A549 (cell line): ENCODE data around the gene LHFPL2. TPM values are rescaled to one million over a fixed set of nuclear protein-coding genes. Genes with fewer than 3 reads are reported as not detected.
A peak's percentile ranks its signal among the peaks of the same experiment; 100 is the strongest.

ENCODE experiments used
- ATAC-seq, 2 experiments: fragments of 200-7000 bp in 1 of 2; fragments of >200 bp in 1 of 2; cut with Nextera tagmentation in 1 of 2; cut with Tn5 transposase in 1 of 2; 3 replicates each; pipeline versions ENCODE4 v1.8.0 to v1.9.1; 2018 to 2020; ENCODE audit warnings: mild to moderate bottlenecking in 1 of 2, moderate library complexity in 1 of 2
- CTCF ChIA-PET: fragments of 300-600 bp; sonication (Branson Sonifier 250); formaldehyde crosslinking; extraction: SDS; loops from one replicate; lab custom pipeline; 2021; ENCODE audit warnings: antibody characterized with exemption, inconsistent platforms; lab: Yijun Ruan, JAX
- POLR2A ChIA-PET: fragments of 350-600 bp; formaldehyde crosslinking; extraction: SDS; loops from one replicate; lab custom pipeline; 2021; ENCODE audit warnings: antibody characterized with exemption, inconsistent platforms; lab: Yijun Ruan, JAX
- DNase-seq, 2 experiments: peaks; one replicate each; pipeline versions ENCODE4 v3.0.0 to v3.0.0-alpha.2; 2011 to 2016; ENCODE audit warnings: low read depth in 1 of 2, low spot score in 1 of 2
- FAIRE-seq: peaks from 2 replicates; lab custom pipeline; 2011; peaks lifted over from hg19 to GRCh38; lab: Jason Lieb, UNC
- H3K27ac ChIP-seq, 2 experiments: fragments of >200 bp; sonication (Bioruptor Twin); formaldehyde crosslinking; 3 replicates each; pipeline ENCODE4 v1.5.1; 2016 to 2017
- H3K4me1 ChIP-seq: fragments of >200 bp; sonication (Bioruptor Twin); formaldehyde crosslinking; 3 replicates; pipeline ENCODE4 v1.6.1; 2016
- H3K4me2 ChIP-seq: fragments of >200 bp; sonication (Bioruptor Twin); formaldehyde crosslinking; 3 replicates; pipeline ENCODE4 v1.6.1; 2016
- H3K4me3 ChIP-seq: fragments of >200 bp; sonication (Bioruptor Twin); formaldehyde crosslinking; 3 replicates; pipeline ENCODE4 v1.5.1; 2016
- H3K9me3 ChIP-seq: fragments of >200 bp; sonication (Bioruptor Twin); formaldehyde crosslinking; 3 replicates; pipeline ENCODE4 v1.6.1; 2016
- CBX2 ChIP-seq: fragments of 200-600 bp; sonication (generic); IDR thresholded peaks from 2 replicates; pipeline ENCODE4 v1.6.1; 2016; ENCODE audit warnings: low read depth, mild to moderate bottlenecking, borderline replicate concordance
- CHD2 ChIP-seq: fragments of 150-350 bp; IDR thresholded peaks from 2 replicates; pipeline ENCODE4 v1.6.1; 2014; ENCODE audit warnings: low read length; ENCODE audit not compliant: partially characterized antibody
- EHF ChIP-seq: fragments of 250-450 bp; sonication (Bioruptor Pico); IDR thresholded peaks from 2 replicates; pipeline ENCODE4 v1.5.0; 2020; ENCODE audit warnings: mild to moderate bottlenecking
- ELK1 ChIP-seq: fragments of 150-350 bp; IDR thresholded peaks from 2 replicates; pipeline ENCODE4 v1.6.1; 2014; ENCODE audit warnings: low read depth, mild to moderate bottlenecking, low read length
- EP300 ChIP-seq, 2 experiments: fragments of >200 bp; sonication (Bioruptor Twin); formaldehyde crosslinking; IDR thresholded peaks; 2 replicates in 1 of 2; 3 replicates in 1 of 2; pipeline ENCODE4 v1.6.1; 2016 to 2017
- FOSL2 ChIP-seq, 2 experiments: fragments of 450-650 bp in 1 of 2; fragments of >200 bp in 1 of 2; sonication (Bioruptor Twin) in 1 of 2; formaldehyde crosslinking; IDR thresholded peaks; 2 replicates each; pipeline versions ENCODE4 v1.5.0 to v1.6.1; 2016 to 2020; ENCODE audit warnings: mild to moderate bottlenecking in 1 of 2, moderate library complexity in 1 of 2
- FOXS1 ChIP-seq: fragments of 250-450 bp; sonication (Bioruptor Pico); IDR thresholded peaks from 2 replicates; pipeline ENCODE4 v1.5.0; 2020; ENCODE audit warnings: mild to moderate bottlenecking, moderate library complexity
- HDAC2 ChIP-seq: fragments of 200-600 bp; sonication (generic); IDR thresholded peaks from 2 replicates; pipeline ENCODE4 v1.6.1; 2016
- HEYL ChIP-seq: fragments of 250-450 bp; sonication (Bioruptor Pico); IDR thresholded peaks from 2 replicates; pipeline ENCODE4 v1.8.0; 2021; ENCODE audit warnings: mild to moderate bottlenecking, moderate library complexity
- HOXA7 ChIP-seq: fragments of 250-450 bp; sonication (Bioruptor Pico); IDR thresholded peaks from 2 replicates; pipeline ENCODE4 v1.5.0; 2020; ENCODE audit warnings: mild to moderate bottlenecking, moderate library complexity
- HOXB13 ChIP-seq: fragments of 250-450 bp; sonication (Bioruptor Pico); IDR thresholded peaks from 2 replicates; pipeline ENCODE4 v1.5.0; 2020; ENCODE audit warnings: low read depth, mild to moderate bottlenecking, moderate library complexity
- JUN ChIP-seq, 2 experiments: fragments of >200 bp; sonication (Bioruptor Twin); formaldehyde crosslinking; IDR thresholded peaks; 2 replicates in 1 of 2; 3 replicates in 1 of 2; pipeline ENCODE4 v1.6.1; 2016 to 2017
- JUNB ChIP-seq: fragments of >200 bp; sonication (Bioruptor Twin); formaldehyde crosslinking; IDR thresholded peaks from 2 replicates; pipeline ENCODE4 v1.6.1; 2016
- KDM1A ChIP-seq: fragments of 200-600 bp; sonication (generic); IDR thresholded peaks from 2 replicates; pipeline ENCODE4 v1.6.1; 2016; ENCODE audit warnings: low read depth, mild to moderate bottlenecking
- MAFK ChIP-seq: fragments of 450-650 bp; IDR thresholded peaks from 2 replicates; pipeline ENCODE4 v1.6.1; 2014; ENCODE audit not compliant: partially characterized antibody
- MAZ ChIP-seq: fragments of 150-350 bp; IDR thresholded peaks from 2 replicates; pipeline ENCODE4 v1.6.1; 2014; ENCODE audit warnings: antibody characterized with exemption, low read depth, low read length, borderline replicate concordance
- MYC ChIP-seq: IDR thresholded peaks from 2 replicates; pipeline ENCODE4 v1.6.1; 2012; ENCODE audit warnings: mild to moderate bottlenecking, inconsistent platforms, low read length, improper control_type of control experiment, borderline replicate concordance
- POLR2A ChIP-seq: IDR thresholded peaks from 2 replicates; pipeline ENCODE4 v1.6.1; 2012; ENCODE audit warnings: mild to moderate bottlenecking, low read length
- POLR2AphosphoS2 ChIP-seq: conservative IDR thresholded peaks from 2 replicates; pipeline ENCODE4 v1.6.1; 2012; ENCODE audit warnings: low read length, improper control_type of control experiment, inconsistent platforms
- RAD21 ChIP-seq, 2 experiments: fragments of >200 bp in 1 of 2; sonication (Bioruptor Twin) in 1 of 2; formaldehyde crosslinking in 1 of 2; IDR thresholded peaks in 1 of 2; conservative IDR thresholded peaks in 1 of 2; 2 replicates in 1 of 2; 3 replicates in 1 of 2; pipeline ENCODE4 v1.6.1; 2012 to 2018; ENCODE audit warnings: inconsistent platforms in 1 of 2
- RCOR1 ChIP-seq: fragments of 150-350 bp; IDR thresholded peaks from 2 replicates; pipeline ENCODE4 v1.6.1; 2014; ENCODE audit warnings: antibody characterized with exemption, low read length, low read depth
- RNF2 ChIP-seq: fragments of 200-600 bp; sonication (generic); IDR thresholded peaks from 2 replicates; pipeline ENCODE4 v1.6.1; 2016; ENCODE audit warnings: low read depth, mild to moderate bottlenecking, antibody characterized with exemption, moderate library complexity, borderline replicate concordance
- SREBF2 ChIP-seq: fragments of 450-650 bp; IDR thresholded peaks from 2 replicates; pipeline ENCODE4 v1.6.1; 2014; ENCODE audit warnings: mild to moderate bottlenecking, moderate library complexity
- TFCP2L1 ChIP-seq: fragments of 250-450 bp; sonication (Bioruptor Pico); IDR thresholded peaks from 2 replicates; pipeline ENCODE4 v1.5.0; 2021; ENCODE audit warnings: mild to moderate bottlenecking
- TP53 ChIP-seq: fragments of 250-450 bp; sonication (Bioruptor Pico); IDR thresholded peaks from 2 replicates; pipeline ENCODE4 v1.5.0; 2021; ENCODE audit warnings: mild to moderate bottlenecking, moderate library complexity
- ZNF302 ChIP-seq: fragments of 250-450 bp; sonication (Bioruptor Pico); IDR thresholded peaks from 2 replicates; pipeline ENCODE4 v1.9.0; 2021; ENCODE audit warnings: inconsistent platforms, mild to moderate bottlenecking, moderate library complexity
- WGBS: methylation state at CpG from one replicate; pipeline ENCODE4 v1.1.6; 2017; ENCODE audit errors: missing lambda C conversion rate; 5-methylcytosine and 5-hydroxymethylcytosine counted together
- polyA plus RNA-seq, 4 experiments: library from polyadenylated mRNA; depleted of rRNA in 3 of 4; stranded (reverse); fragments of >200 nt; fragmentation: RNase III in 1 of 4; extraction: RNeasy Plus Mini Kit Qiagen cat#74134 plus additional on column Dnase treatment in 1 of 4; gene quantifications; 2 replicates in 3 of 4; 3 replicates in 1 of 4; pipeline ENCODE4 v1.2.3, GENCODE V29; 2011 to 2017
- TF ChIP-seq, protein P1 (sequence below): fragments of >200 bp; sonication (Bioruptor Twin); formaldehyde crosslinking; IDR thresholded peaks from 3 replicates; pipeline ENCODE4 v1.5.1; 2016
- TF ChIP-seq, protein P2 (sequence below): fragments of >200 bp; sonication (Bioruptor Twin); formaldehyde crosslinking; IDR thresholded peaks from 3 replicates; pipeline ENCODE4 v1.6.1; 2016
- TF ChIP-seq, protein P3 (sequence below): IDR thresholded peaks from 2 replicates; pipeline ENCODE4 v1.6.1; 2012

LHFPL2 gene
- polyA plus RNA-seq, 2 of the 4 experiments (the other 2 are of a cell fraction): 24.9 to 41.7 TPM

GRCh38 chr5:78576376-78576775 lies 72.2 kb downstream of the LHFPL2 start:
- CTCF ChIA-PET: interaction anchor here (0.8 to 1.2 kb wide), 3 partner anchors 109 to 223 kb away, joined by 3 to 4 read pairs (median 3); no protein-coding TSS in a partner anchor
- ATAC-seq: no peak
- no peak for FAIRE-seq
- TF ChIP-seq KDM1A (no peak), RCOR1 (no peak), MAZ (no peak), HDAC2 (no peak), TP53 (no peak), HOXA7 (no peak), POLR2AphosphoS2 (no peak), MYC (no peak), SREBF2 (no peak), FOXS1 (CRISPR knock-in tag) (no peak), ELK1 (no peak), HEYL (CRISPR knock-in tag) (no peak), TFCP2L1 (no peak), CHD2 (no peak), ZNF302 (no peak)
- TF ChIP-seq, protein P1, sequence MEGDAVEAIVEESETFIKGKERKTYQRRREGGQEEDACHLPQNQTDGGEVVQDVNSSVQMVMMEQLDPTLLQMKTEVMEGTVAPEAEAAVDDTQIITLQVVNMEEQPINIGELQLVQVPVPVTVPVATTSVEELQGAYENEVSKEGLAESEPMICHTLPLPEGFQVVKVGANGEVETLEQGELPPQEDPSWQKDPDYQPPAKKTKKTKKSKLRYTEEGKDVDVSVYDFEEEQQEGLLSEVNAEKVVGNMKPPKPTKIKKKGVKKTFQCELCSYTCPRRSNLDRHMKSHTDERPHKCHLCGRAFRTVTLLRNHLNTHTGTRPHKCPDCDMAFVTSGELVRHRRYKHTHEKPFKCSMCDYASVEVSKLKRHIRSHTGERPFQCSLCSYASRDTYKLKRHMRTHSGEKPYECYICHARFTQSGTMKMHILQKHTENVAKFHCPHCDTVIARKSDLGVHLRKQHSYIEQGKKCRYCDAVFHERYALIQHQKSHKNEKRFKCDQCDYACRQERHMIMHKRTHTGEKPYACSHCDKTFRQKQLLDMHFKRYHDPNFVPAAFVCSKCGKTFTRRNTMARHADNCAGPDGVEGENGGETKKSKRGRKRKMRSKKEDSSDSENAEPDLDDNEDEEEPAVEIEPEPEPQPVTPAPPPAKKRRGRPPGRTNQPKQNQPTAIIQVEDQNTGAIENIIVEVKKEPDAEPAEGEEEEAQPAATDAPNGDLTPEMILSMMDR: no peak
- TF ChIP-seq, protein P2, sequence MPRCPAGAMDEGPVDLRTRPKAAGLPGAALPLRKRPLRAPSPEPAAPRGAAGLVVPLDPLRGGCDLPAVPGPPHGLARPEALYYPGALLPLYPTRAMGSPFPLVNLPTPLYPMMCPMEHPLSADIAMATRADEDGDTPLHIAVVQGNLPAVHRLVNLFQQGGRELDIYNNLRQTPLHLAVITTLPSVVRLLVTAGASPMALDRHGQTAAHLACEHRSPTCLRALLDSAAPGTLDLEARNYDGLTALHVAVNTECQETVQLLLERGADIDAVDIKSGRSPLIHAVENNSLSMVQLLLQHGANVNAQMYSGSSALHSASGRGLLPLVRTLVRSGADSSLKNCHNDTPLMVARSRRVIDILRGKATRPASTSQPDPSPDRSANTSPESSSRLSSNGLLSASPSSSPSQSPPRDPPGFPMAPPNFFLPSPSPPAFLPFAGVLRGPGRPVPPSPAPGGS: no peak
- H3K4me2 ChIP-seq: no peak overlapping the region
- H3K9me3 ChIP-seq: no peaks in the 10 kb centered on the region
- H3K4me3 ChIP-seq: no peak overlapping the region
- POLR2A ChIA-PET: no interaction called here
- H3K27ac ChIP-seq: no peak overlapping the region
- WGBS: 85% methylated on average over 3 of the region's 3 CpGs
- H3K4me1 ChIP-seq: peaks cover 32% of the 10 kb centered on the region
- no peak for DNase-seq

DNA sequence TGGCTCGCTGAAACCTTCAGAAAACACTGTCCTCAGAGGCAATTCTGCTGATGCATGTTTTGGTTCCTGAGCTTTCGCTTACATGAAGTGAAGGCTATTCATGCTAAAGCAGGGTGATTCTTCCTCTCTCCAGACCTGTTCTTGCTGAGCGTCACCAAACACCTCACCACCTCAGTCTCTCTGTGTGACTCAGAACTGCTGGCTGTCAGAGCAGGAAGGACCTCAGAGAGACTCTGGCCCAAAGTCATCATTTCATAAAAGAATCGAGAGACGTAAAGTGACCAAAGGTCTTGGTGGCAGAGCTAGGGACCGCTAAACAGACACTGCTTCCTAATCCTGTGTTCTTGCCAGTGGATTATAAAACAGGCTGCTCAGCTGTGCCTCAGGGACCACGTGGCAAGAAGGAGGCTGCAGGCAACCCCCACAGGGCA lies 73.8 kb downstream of the LHFPL2 start:
- ChIA-PET CTCF (interaction anchor here (1.3 kb wide), 1 partner anchor 107 kb away, joined by 4 read pairs; no protein-coding TSS in a partner anchor), POLR2A (no interaction called here)
- FAIRE-seq (no peak), DNase-seq (no peak)
- peak overlapping the region; percentile 13; the same call in 2 of the 3 replicates for H3K4me2 ChIP-seq
- H3K27ac ChIP-seq: peak overlapping the region in 1 of 2 experiments; percentile 68; a peak in 4 of 6 replicates
- 81% methylated on average over 7 of the region's 7 CpGs for WGBS
- H3K4me1 ChIP-seq: peaks cover 38% of the 10 kb centered on the region
- H3K9me3 ChIP-seq: no peaks in the 10 kb centered on the region
- H3K4me3 ChIP-seq: no peak overlapping the region
- no peak for TF ChIP-seq POLR2A
- TF ChIP-seq POLR2AphosphoS2: no peak
- TF ChIP-seq HOXB13 (CRISPR knock-in tag): no peak
- TF ChIP-seq EP300 (IDR thresholded peaks at IDR 0.05): no peak
- TF ChIP-seq FOSL2 (IDR thresholded peaks at IDR 0.05): no peak
- TF ChIP-seq FOSL2 (CRISPR knock-in tag; IDR thresholded peaks at IDR 0.05): no peak
- TF ChIP-seq CHD2: no peak
- no peak for TF ChIP-seq TFCP2L1
- TF ChIP-seq, protein P1: no peak
- TF ChIP-seq RAD21 (conservative IDR thresholded peaks at IDR 0.05 in 1 of 2, IDR thresholded peaks at IDR 0.05 in 1 of 2): no peak
- no peak for TF ChIP-seq MAFK
- no peak for TF ChIP-seq KDM1A
- TF ChIP-seq HDAC2: no peak
- no peak for TF ChIP-seq TP53
- TF ChIP-seq JUNB: no peak
- TF ChIP-seq EHF: no peak
- no peak for TF ChIP-seq RNF2
- TF ChIP-seq CBX2: no peak
- TF ChIP-seq ELK1: no peak
- TF ChIP-seq, protein P3, sequence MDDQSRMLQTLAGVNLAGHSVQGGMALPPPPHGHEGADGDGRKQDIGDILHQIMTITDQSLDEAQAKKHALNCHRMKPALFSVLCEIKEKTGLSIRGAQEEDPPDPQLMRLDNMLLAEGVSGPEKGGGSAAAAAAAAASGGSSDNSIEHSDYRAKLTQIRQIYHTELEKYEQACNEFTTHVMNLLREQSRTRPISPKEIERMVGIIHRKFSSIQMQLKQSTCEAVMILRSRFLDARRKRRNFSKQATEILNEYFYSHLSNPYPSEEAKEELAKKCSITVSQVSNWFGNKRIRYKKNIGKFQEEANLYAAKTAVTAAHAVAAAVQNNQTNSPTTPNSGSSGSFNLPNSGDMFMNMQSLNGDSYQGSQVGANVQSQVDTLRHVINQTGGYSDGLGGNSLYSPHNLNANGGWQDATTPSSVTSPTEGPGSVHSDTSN: no peak
- TF ChIP-seq JUN (IDR thresholded peaks at IDR 0.05): no peak
- TF ChIP-seq, all 56 proteins: peak for 0
- peak in 1 of 2 experiments; percentile 47; a peak in 3 of 6 replicates for ATAC-seq
